SK-N-SH (cell line): ENCODE results near the gene TRIP13. TPM values are rescaled to one million over a fixed set of nuclear protein-coding genes. Genes with fewer than 3 reads are reported as not detected.

Experiments
- CTCF ChIA-PET: fragments of 300-600, 350-600 bp; formaldehyde crosslinking; extraction: SDS; loops from one replicate; lab custom pipeline; 2021; lab: Yijun Ruan, JAX
- POLR2A ChIA-PET: fragments of 350-600 bp; sonication (Branson Sonifier 250); formaldehyde crosslinking; extraction: SDS; loops from one replicate; lab custom pipeline; 2020; ENCODE audit warnings: antibody characterized with exemption, inconsistent platforms; lab: Yijun Ruan, JAX
- DNase-seq: peaks from one replicate; pipeline ENCODE4 v3.0.0; 2012
- H2AFZ ChIP-seq: fragments of 200-600 bp; sonication (generic); 2 replicates; pipeline ENCODE4 v1.8.1; 2016; ENCODE audit warnings: antibody characterized with exemption, mild to moderate bottlenecking, low read depth
- H3F3A ChIP-seq: fragments of 200-600 bp; sonication (generic); replicated peaks from 2 replicates; pipeline ENCODE3; 2016; ENCODE audit warnings: antibody characterized with exemption, mild to moderate bottlenecking; ENCODE audit not compliant: insufficient read depth
- H3K27ac ChIP-seq, 2 experiments: fragments of 200-500 bp in 1 of 2; fragments of 200-600 bp in 1 of 2; sonication (Bioruptor generic) in 1 of 2; sonication (generic), shearing (Covaris generic) in 1 of 2; 2 replicates each; pipeline versions ENCODE4 v1.5.1 to v1.6.1; 2014 to 2016; ENCODE audit warnings: low read depth in 2 of 2, inconsistent platforms in 1 of 2, low read length in 1 of 2, mild to moderate bottlenecking in 1 of 2, mixed read lengths in 1 of 2
- H3K27me3 ChIP-seq: fragments of 200-600 bp; sonication (generic), shearing (Covaris generic); 2 replicates; pipeline ENCODE4 v1.6.1; 2016; ENCODE audit warnings: mixed run types; ENCODE audit not compliant: insufficient read depth
- H3K36me3 ChIP-seq, 2 experiments: fragments of 200-500 bp in 1 of 2; fragments of 200-600 bp in 1 of 2; sonication (Bioruptor generic) in 1 of 2; sonication (generic) in 1 of 2; replicated peaks in 1 of 2; 2 replicates each; pipeline versions ENCODE3 to v1.5.1; 2014 to 2016; ENCODE audit warnings: low read length in 1 of 2, mild to moderate bottlenecking in 1 of 2; ENCODE audit not compliant: insufficient read depth in 2 of 2, control insufficient read depth in 1 of 2
- H3K4me1 ChIP-seq, 2 experiments: fragments of 200-500 bp in 1 of 2; fragments of 200-600 bp in 1 of 2; sonication (Bioruptor generic) in 1 of 2; sonication (generic), shearing (Covaris generic) in 1 of 2; 2 replicates each; pipeline versions ENCODE4 v1.5.1 to v1.6.1; 2014 to 2016; ENCODE audit warnings: low read depth in 1 of 2, low read length in 1 of 2, mixed run types in 1 of 2; ENCODE audit not compliant: insufficient read depth in 2 of 2, control insufficient read depth in 1 of 2
- H3K4me2 ChIP-seq: fragments of 200-600 bp; sonication (generic), shearing (Covaris generic); 2 replicates; pipeline ENCODE4 v1.6.1; 2017; ENCODE audit warnings: mixed run types
- H3K4me3 ChIP-seq, 2 experiments: fragments of 200-500 bp in 1 of 2; fragments of 200-600 bp in 1 of 2; sonication (Bioruptor generic) in 1 of 2; sonication (generic), shearing (Covaris generic) in 1 of 2; 2 replicates each; pipeline versions ENCODE4 v1.5.1 to v1.8.1; 2014 to 2016; ENCODE audit warnings: low read depth in 2 of 2, inconsistent platforms in 1 of 2, low read length in 1 of 2, mild to moderate bottlenecking in 1 of 2, mixed read lengths in 1 of 2, moderate library complexity in 1 of 2
- H3K79me2 ChIP-seq: fragments of 200-600 bp; sonication (generic); 2 replicates; pipeline ENCODE4 v1.8.1; 2017; ENCODE audit warnings: mild to moderate bottlenecking; ENCODE audit not compliant: insufficient read depth
- H3K9ac ChIP-seq: fragments of 200-600 bp; sonication (generic); 2 replicates; pipeline ENCODE4 v1.6.1; 2017; ENCODE audit warnings: mixed run types
- H3K9me2 ChIP-seq: fragments of 200-600 bp; sonication (generic); 2 replicates; pipeline ENCODE4 v1.6.1; 2017; ENCODE audit warnings: mixed run types
- H3K9me3 ChIP-seq: fragments of 200-600 bp; sonication (generic); 2 replicates; pipeline ENCODE4 v1.6.1; 2017; ENCODE audit warnings: mixed run types, mild to moderate bottlenecking, moderate library complexity
- H4K20me1 ChIP-seq: fragments of 200-600 bp; sonication (generic); 2 replicates; pipeline ENCODE4 v1.6.1; 2017; ENCODE audit warnings: mild to moderate bottlenecking, mixed run types; ENCODE audit not compliant: insufficient read depth
- EZH2phosphoT487 ChIP-seq: fragments of 200-600 bp; sonication (generic); IDR thresholded peaks from 2 replicates; pipeline ENCODE4 v1.6.1; 2017; ENCODE audit warnings: low read depth, mixed run types, mild to moderate bottlenecking, antibody characterized with exemption, moderate library complexity, borderline replicate concordance
- FOXM1 ChIP-seq: IDR thresholded peaks from 2 replicates; pipeline ENCODE4 v1.4.0; 2012; ENCODE audit warnings: low read depth, mild to moderate bottlenecking
- GABPA ChIP-seq: IDR thresholded peaks from 2 replicates; pipeline ENCODE4 v1.4.0; 2012; ENCODE audit warnings: low read depth, mild to moderate bottlenecking
- GATA2 ChIP-seq: sonication (generic); formaldehyde crosslinking; IDR thresholded peaks from 2 replicates; pipeline ENCODE4 v1.5.0; 2020; ENCODE audit warnings: mild to moderate bottlenecking, missing genetic modification reagents
- IRF3 ChIP-seq: fragments of 150-350 bp; IDR thresholded peaks from 2 replicates; pipeline ENCODE4 v1.6.1; 2016; ENCODE audit warnings: mild to moderate bottlenecking, low read depth, low read length
- MAX ChIP-seq: IDR thresholded peaks from 2 replicates; pipeline ENCODE4 v1.4.0; 2012; ENCODE audit warnings: low read depth
- MEF2A ChIP-seq: IDR thresholded peaks from 2 replicates; pipeline ENCODE4 v1.4.0; 2012; ENCODE audit warnings: low read depth, borderline replicate concordance
- MXI1 ChIP-seq: IDR thresholded peaks from 2 replicates; pipeline ENCODE4 v1.6.1; 2012; ENCODE audit warnings: mild to moderate bottlenecking, low read depth, low read length, improper control_type of control experiment
- NRF1 ChIP-seq: IDR thresholded peaks from 2 replicates; pipeline ENCODE4 v1.6.1; 2012; ENCODE audit warnings: low read depth, mild to moderate bottlenecking, low read length
- POLR2AphosphoS5 ChIP-seq: IDR thresholded peaks from 2 replicates; pipeline ENCODE4 v1.6.1; 2012; ENCODE audit warnings: low read depth, low read length
- RCOR1 ChIP-seq: fragments of 150-350 bp; IDR thresholded peaks from 2 replicates; pipeline ENCODE4 v1.6.1; 2017; ENCODE audit warnings: antibody characterized with exemption, low read length
- RFX5 ChIP-seq: IDR thresholded peaks from 2 replicates; pipeline ENCODE4 v1.6.1; 2012; ENCODE audit warnings: mild to moderate bottlenecking, improper control_type of control experiment, low read length
- USF1 ChIP-seq: IDR thresholded peaks from 2 replicates; pipeline ENCODE4 v1.4.0; 2012; ENCODE audit warnings: low read depth, borderline replicate concordance
- USF2 ChIP-seq: fragments of 150-350 bp; IDR thresholded peaks from 2 replicates; pipeline ENCODE4 v1.6.1; 2017; ENCODE audit warnings: antibody characterized with exemption, low read length, low read depth, borderline replicate concordance
- WGBS: methylation state at CpG from one replicate; pipeline ENCODE4 v1.1.6; 2017; ENCODE audit warnings: low lambda C conversion rate; 5-methylcytosine and 5-hydroxymethylcytosine counted together
- polyA plus RNA-seq, 3 experiments: library from polyadenylated mRNA; depleted of rRNA; stranded (reverse); fragments of >200 nt; gene quantifications; 2 replicates each; pipeline ENCODE4 v1.2.3, GENCODE V29; 2012
- TF ChIP-seq, protein P1 (sequence below): IDR thresholded peaks from 2 replicates; pipeline ENCODE4 v1.4.0; 2012; ENCODE audit warnings: low read depth, borderline replicate concordance
- TF ChIP-seq, protein P2 (sequence below): fragments of 200-600 bp; sonication (generic); IDR thresholded peaks from 2 replicates; pipeline ENCODE4 v1.6.1; 2017; ENCODE audit warnings: antibody characterized with exemption, mild to moderate bottlenecking, moderate library complexity

Gene TRIP13
- polyA plus RNA-seq, 1 of the 3 experiments (the other 2 are of a cell fraction): 24.1 TPM

GRCh38 chr5:936149-937144 is 43.8 kb downstream of the TRIP13 start:
- POLR2A ChIA-PET: no interaction called here
- H3K4me2 ChIP-seq: no peak overlapping the region
- no peaks in the 10 kb centered on the region for H3K79me2 ChIP-seq
- no peak overlapping the region for H3K4me3 ChIP-seq
- 39% methylated on average over 10 of the region's 19 CpGs for WGBS
- TF ChIP-seq, protein P1, sequence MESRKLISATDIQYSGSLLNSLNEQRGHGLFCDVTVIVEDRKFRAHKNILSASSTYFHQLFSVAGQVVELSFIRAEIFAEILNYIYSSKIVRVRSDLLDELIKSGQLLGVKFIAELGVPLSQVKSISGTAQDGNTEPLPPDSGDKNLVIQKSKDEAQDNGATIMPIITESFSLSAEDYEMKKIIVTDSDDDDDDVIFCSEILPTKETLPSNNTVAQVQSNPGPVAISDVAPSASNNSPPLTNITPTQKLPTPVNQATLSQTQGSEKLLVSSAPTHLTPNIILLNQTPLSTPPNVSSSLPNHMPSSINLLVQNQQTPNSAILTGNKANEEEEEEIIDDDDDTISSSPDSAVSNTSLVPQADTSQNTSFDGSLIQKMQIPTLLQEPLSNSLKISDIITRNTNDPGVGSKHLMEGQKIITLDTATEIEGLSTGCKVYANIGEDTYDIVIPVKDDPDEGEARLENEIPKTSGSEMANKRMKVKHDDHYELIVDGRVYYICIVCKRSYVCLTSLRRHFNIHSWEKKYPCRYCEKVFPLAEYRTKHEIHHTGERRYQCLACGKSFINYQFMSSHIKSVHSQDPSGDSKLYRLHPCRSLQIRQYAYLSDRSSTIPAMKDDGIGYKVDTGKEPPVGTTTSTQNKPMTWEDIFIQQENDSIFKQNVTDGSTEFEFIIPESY: no peak
- TF ChIP-seq USF2 (no peak), IRF3 (no peak), MXI1 (no peak), GABPA (no peak), POLR2AphosphoS5 (no peak), RFX5 (no peak), NRF1 (no peak)
- H2AFZ ChIP-seq: no peak overlapping the region
- CTCF ChIA-PET: interaction anchor here (1.2 to 6.0 kb wide), 4 partner anchors 10 to 232 kb away, joined by 4 to 54 read pairs (median 5); no protein-coding TSS in a partner anchor
- peaks cover 18% of the 10 kb centered on the region for H3K27me3 ChIP-seq
- H3K9me2 ChIP-seq: no peaks in the 10 kb centered on the region
- no peaks in the 10 kb centered on the region for H4K20me1 ChIP-seq
- H3K27ac ChIP-seq: no peak overlapping the region
- no peaks in the 10 kb centered on the region for H3K4me1 ChIP-seq
- DNase-seq: no peak
- no peaks in the 10 kb centered on the region for H3F3A ChIP-seq
- no peak overlapping the region for H3K9ac ChIP-seq
- H3K36me3 ChIP-seq: no peaks in the 10 kb centered on the region
- no peaks in the 10 kb centered on the region for H3K9me3 ChIP-seq

DNA sequence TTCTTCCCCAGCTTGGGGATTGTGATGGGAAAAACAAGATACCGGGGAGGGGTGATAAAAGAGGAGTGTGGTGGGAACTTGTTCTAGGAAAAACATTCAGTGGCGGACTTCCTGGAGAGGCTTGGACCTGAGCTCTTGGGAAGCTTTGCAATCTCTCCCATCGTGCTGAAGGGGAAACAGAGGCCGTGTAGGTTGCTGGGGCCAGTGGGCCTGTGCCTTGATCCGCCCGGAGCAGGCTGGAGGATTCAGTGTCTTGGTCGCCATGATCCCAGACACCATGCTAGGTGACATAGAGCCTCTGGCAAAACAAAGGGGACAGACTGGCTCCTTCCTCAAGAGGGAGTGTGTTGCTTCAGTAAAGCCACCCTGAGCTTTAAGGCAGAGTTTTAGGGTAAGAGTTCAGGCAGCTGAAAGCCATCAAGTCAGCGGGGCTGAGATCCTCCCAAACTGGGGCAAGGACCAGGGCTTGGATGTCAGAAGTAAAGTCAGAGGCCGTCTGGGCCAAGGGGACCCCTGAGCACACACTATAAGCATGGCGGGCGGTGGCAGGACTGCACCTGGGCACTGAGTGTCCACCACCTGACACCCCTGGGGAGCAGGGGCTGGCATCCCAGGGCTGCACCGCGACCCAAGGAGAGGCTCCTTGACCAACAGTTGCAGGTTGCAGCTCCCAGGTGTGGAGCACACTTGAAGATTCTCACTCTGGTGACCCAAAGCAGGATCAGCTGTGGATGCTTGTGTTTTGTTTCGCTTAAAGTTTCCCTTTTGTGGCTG is 44.7 kb downstream of the TRIP13 start:
- 33% methylated on average over 10 of the region's 14 CpGs for WGBS
- TF ChIP-seq USF1 (no peak), GATA2 (no peak), MAX (no peak), RCOR1 (no peak), FOXM1 (no peak), MEF2A (no peak), EZH2phosphoT487 (no peak), POLR2AphosphoS5 (no peak), GABPA (no peak)
- TF ChIP-seq, protein P2, sequence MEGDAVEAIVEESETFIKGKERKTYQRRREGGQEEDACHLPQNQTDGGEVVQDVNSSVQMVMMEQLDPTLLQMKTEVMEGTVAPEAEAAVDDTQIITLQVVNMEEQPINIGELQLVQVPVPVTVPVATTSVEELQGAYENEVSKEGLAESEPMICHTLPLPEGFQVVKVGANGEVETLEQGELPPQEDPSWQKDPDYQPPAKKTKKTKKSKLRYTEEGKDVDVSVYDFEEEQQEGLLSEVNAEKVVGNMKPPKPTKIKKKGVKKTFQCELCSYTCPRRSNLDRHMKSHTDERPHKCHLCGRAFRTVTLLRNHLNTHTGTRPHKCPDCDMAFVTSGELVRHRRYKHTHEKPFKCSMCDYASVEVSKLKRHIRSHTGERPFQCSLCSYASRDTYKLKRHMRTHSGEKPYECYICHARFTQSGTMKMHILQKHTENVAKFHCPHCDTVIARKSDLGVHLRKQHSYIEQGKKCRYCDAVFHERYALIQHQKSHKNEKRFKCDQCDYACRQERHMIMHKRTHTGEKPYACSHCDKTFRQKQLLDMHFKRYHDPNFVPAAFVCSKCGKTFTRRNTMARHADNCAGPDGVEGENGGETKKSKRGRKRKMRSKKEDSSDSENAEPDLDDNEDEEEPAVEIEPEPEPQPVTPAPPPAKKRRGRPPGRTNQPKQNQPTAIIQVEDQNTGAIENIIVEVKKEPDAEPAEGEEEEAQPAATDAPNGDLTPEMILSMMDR: no peak

More for the DNA sequence above, 44.7 kb downstream of the TRIP13 start:
- H4K20me1 ChIP-seq: no peaks in the 10 kb centered on the region
- no peaks in the 10 kb centered on the region for H3K4me1 ChIP-seq
- no peaks in the 10 kb centered on the region for H3K36me3 ChIP-seq
- ChIA-PET POLR2A (no interaction called here), CTCF (interaction anchor here (1.2 to 6.0 kb wide), 4 partner anchors 10 to 231 kb away, joined by 3 to 54 read pairs (median 5); no protein-coding TSS in a partner anchor)
- DNase-seq: no peak
- H3K9me2 ChIP-seq: no peaks in the 10 kb centered on the region
- peaks cover 12% of the 10 kb centered on the region for H3K27me3 ChIP-seq
- no peaks in the 10 kb centered on the region for H3K79me2 ChIP-seq
- no peaks in the 10 kb centered on the region for H3F3A ChIP-seq
- H3K9me3 ChIP-seq: no peaks in the 10 kb centered on the region
- H3K27ac ChIP-seq: no peak overlapping the region
- no peak overlapping the region for H3K4me3 ChIP-seq
- H2AFZ ChIP-seq: no peak overlapping the region
- H3K9ac ChIP-seq: no peak overlapping the region
- H3K4me2 ChIP-seq: no peak overlapping the region
